ENCODE data around the gene GAREM2.

GRCh38 chr2:26168785-26169184 is 4.1 kb upstream of the GAREM2 start:
- TF ChIP-seq CTCF (IDR thresholded peaks at IDR 0.05; ENCODE audit: low read depth, low read length), result no peak
- no peak for TF ChIP-seq EZH2phosphoT487 (IDR thresholded peaks at IDR 0.05; ENCODE audit: low read depth)

Data from OCI-LY3 (cell line).